Thyroid gland (tissue), 4 donors: Measurements from ENCODE around the gene OTOP3.

Experiments
- CTCF ChIP-seq, 6 experiments: fragments of 200-600 bp in 3 of 6; fragments of 450-650 bp in 3 of 6; sonication (generic) in 3 of 6; IDR thresholded peaks; one replicate each; pipeline ENCODE4 v1.5.1; 2016 to 2019; ENCODE audit warnings: antibody characterized with exemption in 6 of 6, mild to moderate bottlenecking in 2 of 6, inconsistent platforms in 1 of 6, moderate library complexity in 1 of 6
- POLR2A ChIP-seq, 2 donors: fragments of 450-650 bp; IDR thresholded peaks; one replicate each; pipeline ENCODE4 v1.6.1; 2017; ENCODE audit warnings: antibody characterized with exemption in 2 of 2, mild to moderate bottlenecking in 2 of 2, moderate library complexity in 1 of 2

- TF ChIP-seq CTCF (IDR thresholded peaks at IDR 0.05) (no peak), POLR2A (IDR thresholded peaks at IDR 0.05) (no peak)
Measured at GRCh38 chr17:74972973-74973328, 37.3 kb downstream of the OTOP3 start.
